ENCODE measurements around the gene RXRA. TPM values are rescaled to one million over a fixed set of nuclear protein-coding genes. Genes with fewer than 3 reads are reported as not detected.

RXRA gene
- total and polyA plus RNA-seq, 2 of the 13 experiments (the other 11 are each of a cell fraction or from before 2014, with no cell fraction given): 18.9 to 29.2 TPM

DNA sequence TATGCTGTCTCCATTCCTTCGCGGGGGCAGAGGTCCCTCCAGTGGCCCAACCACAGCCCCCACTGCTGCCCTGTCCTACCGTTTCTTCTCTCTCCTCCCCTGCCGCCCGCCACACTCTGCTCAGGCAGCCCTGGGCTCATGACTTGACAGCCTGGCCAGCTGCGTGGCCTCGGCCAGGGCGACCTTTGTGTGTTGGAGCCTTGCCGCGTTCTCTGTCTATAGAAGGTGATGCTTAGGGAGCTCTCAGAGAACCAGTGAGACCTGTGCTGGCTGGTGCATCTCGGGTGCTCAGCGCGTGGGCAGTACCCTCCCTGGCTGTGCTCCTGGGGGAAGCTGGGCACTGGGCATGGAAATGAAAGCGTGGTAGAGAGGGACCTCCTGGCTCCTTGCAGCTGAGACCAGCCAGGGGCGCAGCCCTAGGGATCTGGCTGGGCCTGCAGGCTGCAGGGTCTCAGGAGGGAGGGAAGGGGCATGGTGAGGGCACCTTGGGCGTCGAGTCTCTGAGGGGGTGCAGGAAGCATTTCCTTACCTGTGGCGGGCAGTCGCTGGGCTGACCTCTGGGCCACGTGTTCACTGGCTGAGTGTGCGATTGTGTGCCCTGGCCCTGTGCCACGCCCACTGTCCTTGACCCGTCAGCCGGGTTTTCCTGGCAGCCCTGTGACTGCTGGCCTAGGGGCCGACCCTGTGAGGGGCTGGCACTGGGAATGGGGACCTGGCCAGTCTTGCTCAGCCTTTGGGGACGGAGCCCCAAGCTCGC, 50.3 kb downstream of the RXRA start (continued):
- TF ChIP-seq, protein P1, sequence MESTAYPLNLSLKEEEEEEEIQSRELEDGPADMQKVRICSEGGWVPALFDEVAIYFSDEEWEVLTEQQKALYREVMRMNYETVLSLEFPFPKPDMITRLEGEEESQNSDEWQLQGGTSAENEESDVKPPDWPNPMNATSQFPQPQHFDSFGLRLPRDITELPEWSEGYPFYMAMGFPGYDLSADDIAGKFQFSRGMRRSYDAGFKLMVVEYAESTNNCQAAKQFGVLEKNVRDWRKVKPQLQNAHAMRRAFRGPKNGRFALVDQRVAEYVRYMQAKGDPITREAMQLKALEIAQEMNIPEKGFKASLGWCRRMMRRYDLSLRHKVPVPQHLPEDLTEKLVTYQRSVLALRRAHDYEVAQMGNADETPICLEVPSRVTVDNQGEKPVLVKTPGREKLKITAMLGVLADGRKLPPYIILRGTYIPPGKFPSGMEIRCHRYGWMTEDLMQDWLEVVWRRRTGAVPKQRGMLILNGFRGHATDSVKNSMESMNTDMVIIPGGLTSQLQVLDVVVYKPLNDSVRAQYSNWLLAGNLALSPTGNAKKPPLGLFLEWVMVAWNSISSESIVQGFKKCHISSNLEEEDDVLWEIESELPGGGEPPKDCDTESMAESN (CRISPR knock-in tag; conservative IDR thresholded peaks at IDR 0.05): no peak
- no peak for TF ChIP-seq ZNF546 (CRISPR knock-in tag; conservative IDR thresholded peaks at IDR 0.05)
- TF ChIP-seq MBD4 (IDR thresholded peaks at IDR 0.05; ENCODE audit: borderline replicate concordance, low read length): no peak
- TF ChIP-seq ZNF788 (CRISPR knock-in tag; IDR thresholded peaks at IDR 0.05; ENCODE audit: borderline replicate concordance): no peak
- TF ChIP-seq, protein P2, sequence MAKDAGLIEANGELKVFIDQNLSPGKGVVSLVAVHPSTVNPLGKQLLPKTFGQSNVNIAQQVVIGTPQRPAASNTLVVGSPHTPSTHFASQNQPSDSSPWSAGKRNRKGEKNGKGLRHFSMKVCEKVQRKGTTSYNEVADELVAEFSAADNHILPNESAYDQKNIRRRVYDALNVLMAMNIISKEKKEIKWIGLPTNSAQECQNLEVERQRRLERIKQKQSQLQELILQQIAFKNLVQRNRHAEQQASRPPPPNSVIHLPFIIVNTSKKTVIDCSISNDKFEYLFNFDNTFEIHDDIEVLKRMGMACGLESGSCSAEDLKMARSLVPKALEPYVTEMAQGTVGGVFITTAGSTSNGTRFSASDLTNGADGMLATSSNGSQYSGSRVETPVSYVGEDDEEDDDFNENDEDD (CRISPR knock-in tag; IDR thresholded peaks at IDR 0.05; ENCODE audit: borderline replicate concordance): peak; percentile 87; the same call in 1 of the 2 replicates
- TF ChIP-seq, protein P3, sequence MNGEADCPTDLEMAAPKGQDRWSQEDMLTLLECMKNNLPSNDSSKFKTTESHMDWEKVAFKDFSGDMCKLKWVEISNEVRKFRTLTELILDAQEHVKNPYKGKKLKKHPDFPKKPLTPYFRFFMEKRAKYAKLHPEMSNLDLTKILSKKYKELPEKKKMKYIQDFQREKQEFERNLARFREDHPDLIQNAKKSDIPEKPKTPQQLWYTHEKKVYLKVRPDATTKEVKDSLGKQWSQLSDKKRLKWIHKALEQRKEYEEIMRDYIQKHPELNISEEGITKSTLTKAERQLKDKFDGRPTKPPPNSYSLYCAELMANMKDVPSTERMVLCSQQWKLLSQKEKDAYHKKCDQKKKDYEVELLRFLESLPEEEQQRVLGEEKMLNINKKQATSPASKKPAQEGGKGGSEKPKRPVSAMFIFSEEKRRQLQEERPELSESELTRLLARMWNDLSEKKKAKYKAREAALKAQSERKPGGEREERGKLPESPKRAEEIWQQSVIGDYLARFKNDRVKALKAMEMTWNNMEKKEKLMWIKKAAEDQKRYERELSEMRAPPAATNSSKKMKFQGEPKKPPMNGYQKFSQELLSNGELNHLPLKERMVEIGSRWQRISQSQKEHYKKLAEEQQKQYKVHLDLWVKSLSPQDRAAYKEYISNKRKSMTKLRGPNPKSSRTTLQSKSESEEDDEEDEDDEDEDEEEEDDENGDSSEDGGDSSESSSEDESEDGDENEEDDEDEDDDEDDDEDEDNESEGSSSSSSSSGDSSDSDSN (CRISPR knock-in tag; IDR thresholded peaks at IDR 0.05): peak; percentile 25
- TF ChIP-seq CCDC6 (CRISPR knock-in tag; IDR thresholded peaks at IDR 0.05): no peak
- 0 out of 2 replicates have a peak, but pooled peaks have one; percentile 54 for TF ChIP-seq NR2F2 (IDR thresholded peaks at IDR 0.05; ENCODE audit: borderline replicate concordance, low read depth)
- TF ChIP-seq ZNF605 (CRISPR knock-in tag; IDR thresholded peaks at IDR 0.05): no peak
- no peak for TF ChIP-seq SP2 (CRISPR knock-in tag; IDR thresholded peaks at IDR 0.05)
- TF ChIP-seq, protein P4, sequence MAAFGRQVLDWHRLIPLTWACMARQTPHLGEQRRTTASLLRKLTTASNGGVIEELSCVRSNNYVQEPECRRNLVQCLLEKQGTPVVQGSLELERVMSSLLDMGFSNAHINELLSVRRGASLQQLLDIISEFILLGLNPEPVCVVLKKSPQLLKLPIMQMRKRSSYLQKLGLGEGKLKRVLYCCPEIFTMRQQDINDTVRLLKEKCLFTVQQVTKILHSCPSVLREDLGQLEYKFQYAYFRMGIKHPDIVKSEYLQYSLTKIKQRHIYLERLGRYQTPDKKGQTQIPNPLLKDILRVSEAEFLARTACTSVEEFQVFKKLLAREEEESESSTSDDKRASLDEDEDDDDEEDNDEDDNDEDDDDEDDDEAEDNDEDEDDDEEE (CRISPR knock-in tag; IDR thresholded peaks at IDR 0.05): peak; percentile 66; the same call in 1 of the 2 replicates
- peak; percentile 24; the same call in 1 of the 2 replicates for TF ChIP-seq ZFX (CRISPR knock-in tag; IDR thresholded peaks at IDR 0.05; ENCODE audit: low read depth)
- TF ChIP-seq, protein P5, sequence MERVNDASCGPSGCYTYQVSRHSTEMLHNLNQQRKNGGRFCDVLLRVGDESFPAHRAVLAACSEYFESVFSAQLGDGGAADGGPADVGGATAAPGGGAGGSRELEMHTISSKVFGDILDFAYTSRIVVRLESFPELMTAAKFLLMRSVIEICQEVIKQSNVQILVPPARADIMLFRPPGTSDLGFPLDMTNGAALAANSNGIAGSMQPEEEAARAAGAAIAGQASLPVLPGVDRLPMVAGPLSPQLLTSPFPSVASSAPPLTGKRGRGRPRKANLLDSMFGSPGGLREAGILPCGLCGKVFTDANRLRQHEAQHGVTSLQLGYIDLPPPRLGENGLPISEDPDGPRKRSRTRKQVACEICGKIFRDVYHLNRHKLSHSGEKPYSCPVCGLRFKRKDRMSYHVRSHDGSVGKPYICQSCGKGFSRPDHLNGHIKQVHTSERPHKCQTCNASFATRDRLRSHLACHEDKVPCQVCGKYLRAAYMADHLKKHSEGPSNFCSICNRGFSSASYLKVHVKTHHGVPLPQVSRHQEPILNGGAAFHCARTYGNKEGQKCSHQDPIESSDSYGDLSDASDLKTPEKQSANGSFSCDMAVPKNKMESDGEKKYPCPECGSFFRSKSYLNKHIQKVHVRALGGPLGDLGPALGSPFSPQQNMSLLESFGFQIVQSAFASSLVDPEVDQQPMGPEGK (CRISPR knock-in tag; IDR thresholded peaks at IDR 0.05): peak; percentile 47; the same call in 1 of the 2 replicates
- TF ChIP-seq, protein P6, sequence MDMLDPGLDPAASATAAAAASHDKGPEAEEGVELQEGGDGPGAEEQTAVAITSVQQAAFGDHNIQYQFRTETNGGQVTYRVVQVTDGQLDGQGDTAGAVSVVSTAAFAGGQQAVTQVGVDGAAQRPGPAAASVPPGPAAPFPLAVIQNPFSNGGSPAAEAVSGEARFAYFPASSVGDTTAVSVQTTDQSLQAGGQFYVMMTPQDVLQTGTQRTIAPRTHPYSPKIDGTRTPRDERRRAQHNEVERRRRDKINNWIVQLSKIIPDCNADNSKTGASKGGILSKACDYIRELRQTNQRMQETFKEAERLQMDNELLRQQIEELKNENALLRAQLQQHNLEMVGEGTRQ (IDR thresholded peaks at IDR 0.05; ENCODE audit: low read depth, low read length): no peak
- TF ChIP-seq, protein P6 (CRISPR knock-in tag; IDR thresholded peaks at IDR 0.05; ENCODE audit: borderline replicate concordance): peak; percentile 46; the same call in 1 of the 2 replicates
- TF ChIP-seq TOE1 (CRISPR knock-in tag; IDR thresholded peaks at IDR 0.05): no peak
